GM23338 (cell line): Measurements from ENCODE around the gene MTMR1. TPM values are rescaled to one million over a fixed set of nuclear protein-coding genes. Genes with fewer than 3 reads are reported as not detected.

Experiments
- ATAC-seq: fragments of 200-7000 bp; cut with Tn5 transposase; 3 replicates; pipeline ENCODE4 v1.9.1; 2020
- DNase-seq: peaks from one replicate; pipeline ENCODE4 v3.0.0-alpha.2; 2015; ENCODE audit warnings: low spot score
- H2AFZ ChIP-seq: fragments of 200-600 bp; sonication (generic); 2 replicates; pipeline ENCODE4 v1.8.0; 2016; ENCODE audit warnings: antibody characterized with exemption, mild to moderate bottlenecking, moderate library complexity
- H3F3A ChIP-seq: fragments of 200-600 bp; sonication (generic); replicated peaks from 2 replicates; pipeline ENCODE4 v1.8.0; 2017; ENCODE audit warnings: antibody characterized with exemption, mixed run types, low read depth
- H3K27ac ChIP-seq: fragments of 200-600 bp; sonication (generic); 2 replicates; pipeline ENCODE4 v1.6.1; 2016; ENCODE audit warnings: low read depth
- H3K27me3 ChIP-seq: fragments of 200-600 bp; sonication (generic); 2 replicates; pipeline ENCODE4 v1.8.0; 2016; ENCODE audit warnings: mild to moderate bottlenecking, mixed run types, moderate library complexity; ENCODE audit not compliant: insufficient read depth
- H3K36me3 ChIP-seq: fragments of 200-600 bp; sonication (generic); 2 replicates; pipeline ENCODE4 v1.8.0; 2016; ENCODE audit warnings: mild to moderate bottlenecking; ENCODE audit not compliant: insufficient read depth
- H3K4me1 ChIP-seq: fragments of 200-600 bp; sonication (generic); 2 replicates; pipeline ENCODE4 v1.8.0; 2016; ENCODE audit warnings: mild to moderate bottlenecking, moderate library complexity; ENCODE audit not compliant: insufficient read depth
- H3K4me2 ChIP-seq: fragments of 200-600 bp; sonication (generic); 2 replicates; pipeline ENCODE4 v1.7.1; 2017; ENCODE audit warnings: mixed run types
- H3K4me3 ChIP-seq: fragments of 200-600 bp; sonication (generic); 2 replicates; pipeline ENCODE4 v1.6.1; 2016; ENCODE audit warnings: mixed run types
- H3K79me2 ChIP-seq: fragments of 200-600 bp; sonication (generic); replicated peaks from 2 replicates; pipeline ENCODE4 v1.8.0; 2017; ENCODE audit warnings: mild to moderate bottlenecking; ENCODE audit not compliant: insufficient read depth
- H3K9me2 ChIP-seq: fragments of 200-600 bp; sonication (generic); 2 replicates; pipeline ENCODE4 v1.8.0; 2017; ENCODE audit not compliant: insufficient read depth
- H4K20me1 ChIP-seq: fragments of 200-600 bp; sonication (generic); replicated peaks from 2 replicates; pipeline ENCODE4 v1.8.0; 2017; ENCODE audit warnings: mild to moderate bottlenecking; ENCODE audit not compliant: insufficient read depth
- H3K27ac Mint-ChIP-seq: 2 replicates; pipeline ENCODE4 v1.8.0; 2020; ENCODE audit warnings: inconsistent platforms, mild to moderate bottlenecking, moderate library complexity, mixed read lengths
- H3K27me3 Mint-ChIP-seq: 3 replicates; pipeline ENCODE4 v1.8.0; 2022; ENCODE audit warnings: low read depth, mild to moderate bottlenecking, moderate library complexity, mixed read lengths, inconsistent platforms; ENCODE audit not compliant: insufficient read depth, poor library complexity
- H3K36me3 Mint-ChIP-seq: 3 replicates; pipeline ENCODE4 v1.8.0; 2021; ENCODE audit warnings: low read depth, mild to moderate bottlenecking, inconsistent platforms, moderate library complexity, mixed read lengths
- H3K4me1 Mint-ChIP-seq: 3 replicates; pipeline ENCODE4 v1.8.0; 2020; ENCODE audit warnings: mild to moderate bottlenecking, inconsistent platforms, mixed read lengths
- H3K4me3 Mint-ChIP-seq: 3 replicates; pipeline ENCODE4 v1.8.0; 2021; ENCODE audit warnings: moderate library complexity, mild to moderate bottlenecking, inconsistent platforms, mixed read lengths
- H3K9me3 Mint-ChIP-seq: 3 replicates; pipeline ENCODE4 v1.8.0; 2020; ENCODE audit warnings: moderate library complexity, mild to moderate bottlenecking, inconsistent platforms, mixed read lengths
- CREB1 ChIP-seq: fragments of 250-450 bp; sonication (Bioruptor Pico); IDR thresholded peaks from 2 replicates; pipeline ENCODE4 v1.5.0; 2020; ENCODE audit warnings: low read depth, mild to moderate bottlenecking, moderate library complexity
- CTCF ChIP-seq, 2 experiments: fragments of 200-600 bp in 1 of 2; sonication (generic) in 1 of 2; conservative IDR thresholded peaks; 2 replicates each; pipeline versions ENCODE4 v1.5.1 to v1.6.1; 2016 to 2017; ENCODE audit warnings: antibody characterized with exemption in 2 of 2, low read depth in 2 of 2, mild to moderate bottlenecking in 2 of 2, moderate library complexity in 1 of 2
- ETS1 ChIP-seq: IDR thresholded peaks from 2 replicates; pipeline ENCODE4 v1.6.1; 2016; ENCODE audit warnings: antibody characterized with exemption
- EZH2 ChIP-seq: fragments of 200-600 bp; sonication (generic); IDR thresholded peaks from one replicate; pipeline ENCODE4 v1.8.0; 2017; ENCODE audit warnings: antibody characterized with exemption, mild to moderate bottlenecking, low read depth; ENCODE audit not compliant: unreplicated experiment
- EZH2phosphoT487 ChIP-seq: fragments of 200-600 bp; sonication (generic); IDR thresholded peaks from one replicate; pipeline ENCODE4 v1.8.1; 2018; ENCODE audit warnings: antibody characterized with exemption; ENCODE audit not compliant: unreplicated experiment
- JUNB ChIP-seq: IDR thresholded peaks from one replicate; pipeline ENCODE4 v1.6.1; 2016; ENCODE audit warnings: antibody characterized with exemption; ENCODE audit not compliant: unreplicated experiment
- NANOG ChIP-seq: IDR thresholded peaks from 2 replicates; pipeline ENCODE4 v1.6.1; 2016; ENCODE audit warnings: antibody characterized with exemption, borderline replicate concordance
- STAT1 ChIP-seq: IDR thresholded peaks from one replicate; pipeline ENCODE4 v1.6.1; 2016; ENCODE audit warnings: antibody characterized with exemption; ENCODE audit not compliant: unreplicated experiment
- ZNF114 ChIP-seq: fragments of 250-450 bp; sonication (Bioruptor Pico); IDR thresholded peaks from 2 replicates; pipeline ENCODE4 v1.5.0; 2020; ENCODE audit warnings: mild to moderate bottlenecking, moderate library complexity
- ZNF331 ChIP-seq: fragments of 250-450 bp; sonication (Bioruptor Pico); IDR thresholded peaks from 2 replicates; pipeline ENCODE4 v1.5.0; 2020; ENCODE audit warnings: low read depth, mild to moderate bottlenecking, moderate library complexity
- polyA plus RNA-seq: library from polyadenylated mRNA; unstranded; fragments of >200 nt; fragmentation: Nextera tagmentation; extraction: Ambion mirVana; gene quantifications from 2 replicates; pipeline ENCODE4 v1.2.1, GENCODE V29; 2016
- total RNA-seq: library from RNA; depleted of rRNA; stranded (reverse); fragments of >200 nt; shearing (Covaris generic); gene quantifications from 2 replicates; pipeline ENCODE4 v1.2.3, GENCODE V29; 2014

The MTMR1 gene
- total and polyA plus RNA-seq, 2 experiments from 2014 or later, result 4.5 to 19.1 TPM

DNA sequence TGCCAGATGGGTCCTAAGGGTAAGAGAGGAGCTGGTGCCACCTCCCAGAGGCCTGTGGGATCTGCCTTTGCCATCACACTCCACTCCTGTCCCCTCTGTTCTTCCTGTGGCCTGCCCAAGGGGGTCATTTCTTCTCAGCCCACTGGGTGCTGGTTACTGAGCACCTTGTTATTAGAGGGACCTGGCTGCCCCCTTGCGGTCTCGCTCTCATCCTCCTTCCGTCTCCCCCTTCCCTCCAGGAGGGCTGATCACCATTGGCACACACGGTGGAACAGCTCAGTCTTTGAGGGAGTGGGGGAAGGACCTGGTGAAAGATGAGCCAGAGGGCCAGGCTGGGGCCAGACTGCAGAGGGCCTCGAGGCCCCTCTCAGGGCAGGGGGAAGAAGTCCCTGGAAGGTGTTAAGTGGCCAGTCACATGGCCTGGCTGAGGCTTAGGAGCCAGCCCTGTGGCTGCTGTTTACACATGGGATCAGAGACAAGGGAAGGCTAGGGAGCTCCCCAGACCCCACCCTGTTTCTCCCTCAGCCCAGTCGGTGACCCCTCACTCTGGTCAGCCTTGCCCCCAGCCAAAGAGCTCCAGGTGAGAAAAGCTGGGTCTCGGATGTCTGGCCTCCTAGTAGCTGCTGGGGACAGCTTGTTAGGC lies 68.1 kb downstream of the MTMR1 start:
- Histone ChIP-seq H3F3A (no peaks in the 10 kb centered on the region), H3K9me2 (no peaks in the 10 kb centered on the region), H3K4me3 (no peak overlapping the region), H3K27me3 (no peaks in the 10 kb centered on the region), H3K27ac (no peak overlapping the region), H2AFZ (no peak overlapping the region), H3K36me3 (no peaks in the 10 kb centered on the region), H3K79me2 (no peaks in the 10 kb centered on the region), H4K20me1 (no peaks in the 10 kb centered on the region), H3K4me1 (peaks cover 2% of the 10 kb centered on the region; the same call in 1 of the 2 replicates), H3K4me2 (no peak overlapping the region)
- Mint-ChIP-seq H3K4me1 (peaks cover 14% of the 10 kb centered on the region), H3K9me3 (no peaks in the 10 kb centered on the region), H3K4me3 (no peak overlapping the region), H3K27me3 (peaks cover 3% of the 10 kb centered on the region), H3K36me3 (no peaks in the 10 kb centered on the region), H3K27ac (no peak overlapping the region)
- ATAC-seq (peak; percentile 44), DNase-seq (peak; percentile 34)
- no peak for TF ChIP-seq ZNF331 (CRISPR knock-in tag)
- TF ChIP-seq CTCF (conservative IDR thresholded peaks at IDR 0.05; ENCODE audit: low read depth in 2 of 2), result peak in 1 of 2 experiments; percentile 51; a peak in 3 of 4 replicates
- TF ChIP-seq STAT1, result no peak
- no peak for TF ChIP-seq EZH2phosphoT487
- no peak for TF ChIP-seq JUNB
- TF ChIP-seq EZH2, result no peak

- Histone ChIP-seq H3K79me2 (no peaks in the 10 kb centered on the region), H2AFZ (no peak overlapping the region), H4K20me1 (no peaks in the 10 kb centered on the region), H3K36me3 (no peaks in the 10 kb centered on the region), H3K27me3 (no peaks in the 10 kb centered on the region), H3K27ac (no peak overlapping the region), H3F3A (no peaks in the 10 kb centered on the region), H3K9me2 (no peaks in the 10 kb centered on the region), H3K4me3 (no peak overlapping the region), H3K4me1 (peaks cover 2% of the 10 kb centered on the region; the same call in 1 of the 2 replicates), H3K4me2 (no peak overlapping the region)
- Mint-ChIP-seq H3K27me3 (peaks cover 3% of the 10 kb centered on the region), H3K4me3 (no peak overlapping the region), H3K4me1 (peaks cover 17% of the 10 kb centered on the region), H3K36me3 (no peaks in the 10 kb centered on the region; the same call in 2 of the 3 replicates), H3K9me3 (no peaks in the 10 kb centered on the region), H3K27ac (no peak overlapping the region)
- ATAC-seq (no peak), DNase-seq (no peak)
- TF ChIP-seq ZNF114 (no peak), STAT1 (no peak), NANOG (no peak), EZH2phosphoT487 (no peak), JUNB (no peak), CREB1 (no peak), ETS1 (no peak)
Observed at GRCh38 chrX:150761819-150762216, 68.6 kb downstream of the MTMR1 start.
